Peyer's patch (tissue), 4 donors: ENCODE measurements around the gene FCER2. TPM values are rescaled to one million over a fixed set of nuclear protein-coding genes. Genes with fewer than 3 reads are reported as not detected.
"Not testable (repeated sequence)": the region's sequence is repeated elsewhere in the genome, so short reads cannot be mapped to it uniquely, and the experiment has no call there.

ENCODE experiments used
- DNase-seq, 3 donors: peaks; one replicate each; pipeline ENCODE4 v3.0.0-alpha.2; 2017 to 2019
- H3K27ac ChIP-seq, 4 donors: fragments of 200-600 bp; sonication (generic); one replicate each; pipeline ENCODE4 v1.5.1; 2016 to 2019
- H3K27me3 ChIP-seq, 2 donors: fragments of 200-600 bp; sonication (generic); one replicate each; pipeline ENCODE4 v1.5.1; 2019
- H3K36me3 ChIP-seq, 3 donors: fragments of 200-600 bp; sonication (generic); one replicate each; pipeline ENCODE4 v1.5.1; 2016 to 2019
- H3K4me1 ChIP-seq, 4 donors: fragments of 200-600 bp; sonication (generic); one replicate each; pipeline ENCODE4 v1.5.1; 2016 to 2019
- H3K4me3 ChIP-seq, 4 donors: fragments of 200-600 bp; sonication (generic); 1 replicate in 3 of 4; 2 replicates in 1 of 4; pipeline ENCODE4 v1.5.1; 2016 to 2019; ENCODE audit warnings: mild to moderate bottlenecking in 1 of 4
- H3K9me3 ChIP-seq, 4 donors: fragments of 200-600 bp; sonication (generic); one replicate each; pipeline ENCODE4 v1.5.1; 2016 to 2019; ENCODE audit warnings: mild to moderate bottlenecking in 1 of 4
- POLR2A ChIP-seq, 2 donors: fragments of 450-650 bp; IDR thresholded peaks; one replicate each; pipeline ENCODE4 v1.5.1; 2017; ENCODE audit warnings: antibody characterized with exemption in 2 of 2, mild to moderate bottlenecking in 2 of 2, moderate library complexity in 2 of 2
- total RNA-seq, 4 donors: library from RNA; depleted of rRNA; stranded (reverse); fragments of >200 nt; gene quantifications; one replicate each; pipeline ENCODE4 v1.1.0, GENCODE V29; 2016
- TF ChIP-seq, protein P1 (sequence below), 6 experiments: fragments of 450-650 bp in 4 of 6; fragments of 200-600 bp in 2 of 6; sonication (generic) in 1 of 6; IDR thresholded peaks; one replicate each; pipeline ENCODE4 v1.5.1; 2017 to 2019; ENCODE audit warnings: antibody characterized with exemption in 6 of 6, mild to moderate bottlenecking in 3 of 6, moderate library complexity in 1 of 6

The FCER2 gene, protein sequence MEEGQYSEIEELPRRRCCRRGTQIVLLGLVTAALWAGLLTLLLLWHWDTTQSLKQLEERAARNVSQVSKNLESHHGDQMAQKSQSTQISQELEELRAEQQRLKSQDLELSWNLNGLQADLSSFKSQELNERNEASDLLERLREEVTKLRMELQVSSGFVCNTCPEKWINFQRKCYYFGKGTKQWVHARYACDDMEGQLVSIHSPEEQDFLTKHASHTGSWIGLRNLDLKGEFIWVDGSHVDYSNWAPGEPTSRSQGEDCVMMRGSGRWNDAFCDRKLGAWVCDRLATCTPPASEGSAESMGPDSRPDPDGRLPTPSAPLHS
- total RNA-seq, result 10 to 100 TPM in 1 of 4 donors, 1 to 10 TPM in 1, not detected in 2; 2.0 to 10.7 TPM

- no peaks in the 10 kb centered on the region for H3K9me3 ChIP-seq
- peak within 1 kb of the TSS in 2 of 4 donors; percentile 56 to 77 for H3K27ac ChIP-seq
- H3K36me3 ChIP-seq, result no peaks in the 10 kb centered on the region
- DNase-seq, result peak in 2 of 3 donors; percentile 72 to 80
- H3K4me1 ChIP-seq, result peaks cover 0 to 32% (median 3%) of the 10 kb centered on the region in 4 donors
- H3K4me3 ChIP-seq, result peak within 1 kb of the TSS in 1 of 4 donors; percentile 15
- TF ChIP-seq POLR2A (IDR thresholded peaks at IDR 0.05), result no peak
- no peaks in the 10 kb centered on the region for H3K27me3 ChIP-seq
These were observed at the start of gene FCER2 for GRCh38 chr19:7701654-7702457. TSS of gene FCER2 (minus strand) at chr19:7702131. CDS start at chr19:7699760, 2,371 bp downstream.

DNA sequence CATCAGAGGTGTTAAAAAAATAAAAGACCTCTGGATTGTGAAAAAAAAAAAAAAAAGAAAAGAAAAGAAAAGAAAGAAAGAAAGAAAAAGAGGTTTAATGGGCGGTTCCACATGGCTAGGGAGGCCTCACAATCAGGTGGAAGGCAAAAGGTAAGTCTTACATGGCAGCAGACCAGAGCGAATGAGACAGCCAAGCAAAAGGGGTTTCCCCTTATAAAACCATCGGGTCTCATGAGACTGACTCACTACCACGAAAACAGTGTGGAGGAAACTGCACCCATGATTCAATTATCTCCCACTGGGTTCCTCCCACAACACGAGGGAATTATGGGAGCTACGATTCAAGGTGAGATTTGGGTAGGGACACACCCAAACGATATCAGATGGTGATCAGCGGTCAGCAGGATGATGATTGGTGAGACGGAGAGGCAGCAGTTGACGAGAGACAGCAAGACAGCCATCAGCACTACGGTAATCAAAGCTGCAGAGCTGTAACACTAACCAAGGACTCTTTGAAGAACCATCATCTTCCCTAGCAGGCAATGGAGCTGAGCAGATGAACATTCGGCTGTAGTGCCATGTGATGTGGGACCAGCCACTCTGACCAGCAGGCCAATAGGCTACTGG is 49.3 kb upstream of the FCER2 start:
- Histone ChIP-seq H3K4me3 (no peak overlapping the region), H3K27me3 (no peaks in the 10 kb centered on the region), H3K36me3 (no peaks in the 10 kb centered on the region), H3K27ac (no peak overlapping the region), H3K4me1 (no peaks in the 10 kb centered on the region), H3K9me3 (peaks cover 0 to 3% (median 0%) of the 10 kb centered on the region in 4 donors)
- no peak for TF ChIP-seq POLR2A (IDR thresholded peaks at IDR 0.05)
- TF ChIP-seq, protein P1, sequence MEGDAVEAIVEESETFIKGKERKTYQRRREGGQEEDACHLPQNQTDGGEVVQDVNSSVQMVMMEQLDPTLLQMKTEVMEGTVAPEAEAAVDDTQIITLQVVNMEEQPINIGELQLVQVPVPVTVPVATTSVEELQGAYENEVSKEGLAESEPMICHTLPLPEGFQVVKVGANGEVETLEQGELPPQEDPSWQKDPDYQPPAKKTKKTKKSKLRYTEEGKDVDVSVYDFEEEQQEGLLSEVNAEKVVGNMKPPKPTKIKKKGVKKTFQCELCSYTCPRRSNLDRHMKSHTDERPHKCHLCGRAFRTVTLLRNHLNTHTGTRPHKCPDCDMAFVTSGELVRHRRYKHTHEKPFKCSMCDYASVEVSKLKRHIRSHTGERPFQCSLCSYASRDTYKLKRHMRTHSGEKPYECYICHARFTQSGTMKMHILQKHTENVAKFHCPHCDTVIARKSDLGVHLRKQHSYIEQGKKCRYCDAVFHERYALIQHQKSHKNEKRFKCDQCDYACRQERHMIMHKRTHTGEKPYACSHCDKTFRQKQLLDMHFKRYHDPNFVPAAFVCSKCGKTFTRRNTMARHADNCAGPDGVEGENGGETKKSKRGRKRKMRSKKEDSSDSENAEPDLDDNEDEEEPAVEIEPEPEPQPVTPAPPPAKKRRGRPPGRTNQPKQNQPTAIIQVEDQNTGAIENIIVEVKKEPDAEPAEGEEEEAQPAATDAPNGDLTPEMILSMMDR (IDR thresholded peaks at IDR 0.05), result no peak
- peak in 2 of 3 donors; percentile 53 to 65 for DNase-seq

DNA sequence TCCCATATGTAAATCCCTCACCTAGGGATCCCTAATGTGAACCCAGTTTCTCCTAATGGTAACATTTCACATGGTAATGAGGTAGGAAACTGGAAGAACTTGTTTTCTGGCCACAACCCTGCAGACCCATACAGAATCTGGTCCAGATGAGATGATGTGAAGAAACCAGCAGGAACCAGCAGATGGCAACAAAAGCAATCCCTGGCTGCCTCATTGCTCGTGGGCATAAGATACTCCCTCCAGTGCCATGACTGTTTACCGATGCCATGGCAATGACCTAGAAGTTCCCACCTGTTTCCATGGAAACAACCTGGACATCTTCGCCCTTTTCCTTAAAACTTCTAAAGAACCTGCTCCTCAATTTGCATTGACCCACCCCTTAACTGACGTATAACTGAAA is 46.8 kb upstream of the FCER2 start:
- Histone ChIP-seq H3K27ac (no peak overlapping the region), H3K4me1 (no peaks in the 10 kb centered on the region), H3K36me3 (no peaks in the 10 kb centered on the region), H3K4me3 (no peak overlapping the region), H3K27me3 (no peaks in the 10 kb centered on the region), H3K9me3 (peaks cover 0 to 3% (median 0%) of the 10 kb centered on the region in 4 donors)
- TF ChIP-seq, protein P1 (IDR thresholded peaks at IDR 0.05), result peak in 1 of 6 experiments; percentile 8
- TF ChIP-seq POLR2A (IDR thresholded peaks at IDR 0.05), result no peak
- DNase-seq, result no peak

DNA sequence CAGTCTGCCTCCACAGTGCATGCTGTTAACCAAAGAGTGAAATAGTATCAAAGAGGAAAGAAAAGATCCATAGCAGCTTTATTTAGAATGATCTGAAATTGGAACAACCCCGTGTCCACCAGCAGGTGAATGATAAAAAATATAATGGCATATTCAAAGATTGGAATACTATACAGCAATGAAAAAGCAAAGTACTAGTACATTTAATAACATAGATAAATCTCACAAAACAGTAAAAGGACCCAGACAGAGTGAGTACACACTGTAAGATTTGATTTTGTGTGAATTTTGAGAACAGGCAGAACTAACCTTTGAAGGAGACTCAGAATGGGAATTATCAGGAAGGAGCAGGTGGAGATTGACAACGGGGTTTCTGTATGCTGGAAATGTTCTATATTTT is 46.2 kb upstream of the FCER2 start:
- Histone ChIP-seq H3K9me3 (peaks cover 0 to 3% (median 0%) of the 10 kb centered on the region in 4 donors), H3K4me3 (no peak overlapping the region), H3K27ac (no peak overlapping the region), H3K4me1 (no peaks in the 10 kb centered on the region), H3K27me3 (no peaks in the 10 kb centered on the region), H3K36me3 (no peaks in the 10 kb centered on the region)
- no peak for DNase-seq
- TF ChIP-seq, protein P1 (IDR thresholded peaks at IDR 0.05), result no peak

- H3K36me3 ChIP-seq, result no peaks in the 10 kb centered on the region
- H3K4me1 ChIP-seq, result no peaks in the 10 kb centered on the region
- no peak within 1 kb of the TSS for H3K27ac ChIP-seq
- H3K4me3 ChIP-seq, result peak within 1 kb of the TSS in 1 of 4 donors; percentile 10
- TF ChIP-seq, protein P1 (IDR thresholded peaks at IDR 0.05), result no peak
- no peak for TF ChIP-seq POLR2A (IDR thresholded peaks at IDR 0.05)
- H3K27me3 ChIP-seq, result no peaks in the 10 kb centered on the region
- peaks cover 0 to 3% (median 0%) of the 10 kb centered on the region in 4 donors for H3K9me3 ChIP-seq
- DNase-seq, result no peak
These were observed 45.3 kb upstream of the FCER2 start, which contains the start of gene CD209 for GRCh38 chr19:7746903-7747884. TSS of gene CD209 (minus strand) at chr19:7747534. CDS start at chr19:7747511, 23 bp downstream.

GRCh38 chr19:7746306-7746705 is 44.4 kb upstream of the FCER2 start:
- H3K4me1 ChIP-seq, H3K36me3 ChIP-seq, DNase-seq, H3K9me3 ChIP-seq, H3K27ac ChIP-seq, H3K27me3 ChIP-seq: not testable (repeated sequence)
- H3K4me3 ChIP-seq, result peak overlapping the region in 1 of 4 donors; percentile 10
